Kidney epithelial cell (primary cell): ENCODE results near the gene WEE1. TPM values are rescaled to one million over a fixed set of nuclear protein-coding genes. Genes with fewer than 3 reads are reported as not detected.
"Not testable (repeated sequence)": the region's sequence is repeated elsewhere in the genome, so short reads cannot be mapped to it uniquely, and the experiment has no call there.

ENCODE experiments used
- DNase-seq: peaks from one replicate; pipeline ENCODE4 v3.0.0-alpha.2; 2010; ENCODE audit warnings: low read depth
- H3K27me3 ChIP-seq: 2 replicates; pipeline ENCODE4 v1.6.0; 2011; ENCODE audit warnings: low read length; ENCODE audit not compliant: control insufficient read depth, insufficient read depth
- H3K36me3 ChIP-seq: 2 replicates; pipeline ENCODE4 v1.5.1; 2011; ENCODE audit warnings: low read length; ENCODE audit not compliant: control insufficient read depth, insufficient read depth
- H3K4me3 ChIP-seq: 2 replicates; pipeline ENCODE4 v1.5.1; 2011; ENCODE audit warnings: low read depth, mild to moderate bottlenecking, control low read depth, low read length
- CTCF ChIP-seq: IDR thresholded peaks from 2 replicates; pipeline ENCODE4 v1.5.1; 2011; ENCODE audit warnings: mild to moderate bottlenecking, moderate library complexity, low read length, control low read depth, inconsistent platforms; ENCODE audit not compliant: insufficient read depth, poor library complexity, severe bottlenecking
- total RNA-seq: library from RNA; depleted of rRNA; stranded (reverse); fragments of >200 nt; gene quantifications from 2 replicates; pipeline ENCODE4 v1.2.3, GENCODE V29; 2015

Gene WEE1
- total RNA-seq, 1 donor from 2014 or later, result 57.3 TPM

DNA sequence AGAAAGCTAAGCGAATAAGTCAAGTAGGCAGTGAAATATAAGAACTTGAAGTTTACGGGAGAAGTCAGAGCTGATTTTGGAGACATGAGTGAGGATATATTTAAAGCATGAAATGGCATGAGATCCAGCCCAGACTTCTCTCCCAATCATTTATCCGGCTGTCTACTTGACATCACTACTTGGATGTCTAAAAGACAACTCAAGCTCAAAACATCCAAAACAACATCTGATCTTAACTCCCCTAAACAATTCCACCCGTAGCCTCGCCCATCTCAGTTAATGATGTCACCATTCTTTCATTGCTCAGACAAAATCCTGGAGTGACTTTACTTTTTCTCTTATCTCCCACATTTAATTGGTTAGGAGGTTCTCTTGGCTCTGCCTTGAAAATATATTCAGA, 44.5 kb downstream of the WEE1 start:
- no peak for DNase-seq
- H3K27me3 ChIP-seq, result no peaks in the 10 kb centered on the region
- H3K36me3 ChIP-seq, result no peaks in the 10 kb centered on the region
- no peak for TF ChIP-seq CTCF
- no peak overlapping the region for H3K4me3 ChIP-seq

DNA sequence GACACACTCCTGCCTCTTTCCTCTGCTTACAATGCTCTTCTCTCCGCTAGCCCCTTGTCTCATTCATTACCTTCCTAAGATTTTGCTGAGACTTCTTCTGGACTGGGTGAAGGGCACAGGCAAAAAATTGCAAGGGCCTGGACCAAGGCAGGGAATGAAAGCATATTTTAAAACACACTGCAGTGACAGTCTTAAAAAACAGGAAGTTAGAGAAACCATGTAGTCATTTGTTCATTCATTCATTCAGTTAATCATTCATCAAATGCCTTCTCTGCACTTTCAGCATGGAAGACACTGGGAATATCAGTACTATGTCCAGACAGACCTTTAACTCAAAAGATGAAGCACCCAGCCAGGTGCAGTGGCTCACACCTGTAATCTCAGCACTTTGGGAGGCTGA, 45.5 kb downstream of the WEE1 start:
- no peak overlapping the region for H3K4me3 ChIP-seq
- no peak for TF ChIP-seq CTCF
- no peak for DNase-seq
- no peaks in the 10 kb centered on the region for H3K36me3 ChIP-seq
- H3K27me3 ChIP-seq, result no peaks in the 10 kb centered on the region

GRCh38 chr11:9619971-9620370, 46.5 kb downstream of the WEE1 start:
- no peaks in the 10 kb centered on the region for H3K27me3 ChIP-seq
- H3K4me3 ChIP-seq, result no peak overlapping the region
- H3K36me3 ChIP-seq, result no peaks in the 10 kb centered on the region
- TF ChIP-seq CTCF, result no peak
- no peak for DNase-seq

DNA sequence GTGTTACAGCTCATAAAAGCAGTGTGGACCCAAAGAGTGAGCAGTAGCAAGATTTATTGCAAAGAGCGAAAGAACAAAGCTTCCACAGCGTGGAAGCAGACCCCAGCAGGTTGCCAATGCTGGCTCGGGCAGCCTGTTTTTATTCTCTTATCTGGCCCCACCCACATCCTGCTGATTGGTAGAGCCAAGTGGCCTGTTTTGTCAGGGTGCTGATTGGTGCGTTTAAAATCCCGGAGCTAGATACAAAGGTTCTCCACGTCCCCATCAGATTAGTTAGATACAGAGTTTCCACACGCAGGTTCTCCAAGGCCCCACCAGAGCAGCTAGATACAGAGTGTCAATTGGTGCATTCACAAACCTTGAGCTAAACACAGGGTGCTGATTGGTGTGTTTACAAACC, 48.9 kb downstream of the WEE1 start:
- H3K4me3 ChIP-seq, H3K36me3 ChIP-seq, H3K27me3 ChIP-seq, DNase-seq: not testable (repeated sequence)

DNA sequence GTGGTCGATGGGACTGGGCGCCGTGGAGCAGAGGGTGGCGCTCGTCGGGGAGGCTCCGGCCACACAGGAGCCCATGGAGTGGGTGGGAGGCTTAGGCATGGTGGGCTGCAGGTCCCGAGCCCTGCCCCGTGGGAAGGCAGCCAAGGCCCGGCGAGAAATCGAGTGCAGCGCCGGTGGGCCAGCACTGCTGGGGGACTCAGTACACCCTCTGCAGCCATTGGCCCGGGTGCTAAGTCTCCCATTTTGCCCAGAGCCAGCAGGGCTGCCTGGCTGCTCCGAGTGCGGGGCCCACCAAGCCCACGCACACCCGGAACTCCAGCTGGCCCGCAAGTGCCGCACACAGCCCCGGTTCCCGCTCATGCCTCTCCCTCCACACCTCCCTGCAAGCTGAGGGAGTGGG, 49.6 kb downstream of the WEE1 start:
- H3K4me3 ChIP-seq, DNase-seq, H3K27me3 ChIP-seq, H3K36me3 ChIP-seq: not testable (repeated sequence)

GRCh38 chr11:9624448-9624847, 51.0 kb downstream of the WEE1 start:
- Histone ChIP-seq H3K36me3 (no peaks in the 10 kb centered on the region), H3K4me3 (no peak overlapping the region), H3K27me3 (no peaks in the 10 kb centered on the region)
- no peak for DNase-seq
- TF ChIP-seq CTCF, result no peak

- no peaks in the 10 kb centered on the region for H3K36me3 ChIP-seq
- no peak overlapping the region for H3K4me3 ChIP-seq
- TF ChIP-seq CTCF, result no peak
- H3K27me3 ChIP-seq, result no peaks in the 10 kb centered on the region
- no peak for DNase-seq
These were observed 51.7 kb downstream of the WEE1 start for GRCh38 chr11:9625162-9625561.
